ENCODE data around the gene MUC4. TPM values are rescaled to one million over a fixed set of nuclear protein-coding genes. Genes with fewer than 3 reads are reported as not detected.

The MUC4 gene
- total and polyA plus RNA-seq, 2 donors from 2014 or later: 0.19 TPM; not detected in 1

- Histone ChIP-seq H3K4me1 (ENCODE audit: control insufficient read depth in 2 of 3, insufficient read depth in 2 of 3, low read depth in 1 of 3, low read length in 3 of 3) (no peaks in the 10 kb centered on the region), H3K27me3 (ENCODE audit: control insufficient read depth, insufficient read depth, low read length) (no peaks in the 10 kb centered on the region), H3K4me3 (ENCODE audit: low read length in 3 of 3) (no peak overlapping the region), H3K9ac (ENCODE audit: low read length in 3 of 3) (no peak overlapping the region), H3K9me3 (ENCODE audit: control insufficient read depth in 2 of 3, insufficient read depth in 1 of 3, low read length in 3 of 3) (no peaks in the 10 kb centered on the region), H3K36me3 (ENCODE audit: control insufficient read depth in 2 of 3, insufficient read depth in 3 of 3, low read length in 3 of 3) (peaks cover 0 to 40% (median 7%) of the 10 kb centered on the region in 3 donors), H3K27ac (ENCODE audit: low read depth in 2 of 2, low read length in 2 of 2) (no peak overlapping the region)
- intact Hi-C loops (cut with DNase I): no loop called here
- FAIRE-seq (no peak), DNase-seq (peak in 2 of 5 donors; percentile 48 to 66)
- no peak for TF ChIP-seq CTCF (IDR thresholded peaks at IDR 0.05; ENCODE audit: borderline replicate concordance, extremely low read depth, insufficient read depth)
Observed at GRCh38 chr3:195697582-195698324, 114.0 kb downstream of the MUC4 start.

Small RNA genes within 50 kb of the gene (microRNA-seq; reads per million reads assigned to microRNA genes)
- gene MIR570: not detected

Other genes with a start within 250 kb of the MUC4 start
- 24.4 TPM for gene APOD, start 228.0 kb downstream of the MUC4 start, total RNA-seq
- 12.9 TPM for gene APOD, start 228.0 kb downstream of the MUC4 start, polyA plus RNA-seq (ENCODE audit: insufficient read depth, low read depth, low replicate concordance)
- 42.6 TPM for gene MUC20, start 91.0 kb downstream of the MUC4 start, total RNA-seq
- 53.3 TPM for gene MUC20, start 91.0 kb downstream of the MUC4 start, polyA plus RNA-seq (ENCODE audit: insufficient read depth, low read depth, low replicate concordance)
- gene TNK2, start 96.6 kb upstream of the MUC4 start, total RNA-seq: 42.5 TPM
- gene TNK2, start 96.6 kb upstream of the MUC4 start, polyA plus RNA-seq (ENCODE audit: insufficient read depth, low read depth, low replicate concordance): 14.7 TPM